DMS79 treated with DMSO at 0.1 percent for 48 hours (cell line): ENCODE data around the gene ERN1.
"Not testable (repeated sequence)": the region's sequence is repeated elsewhere in the genome, so short reads cannot be mapped to it uniquely, and the experiment has no call there.

ENCODE experiments used
- DNase-seq: peaks from one replicate; lab custom pipeline; 2025; lab: John Stamatoyannopoulos, UW

The ERN1 gene

GRCh38 chr17:64129765-64130558 is at the start of gene ERN1:
Gene ERN1, minus strand, starts transcription at chr17:64130144. Its CDS starts 115 bp downstream, at chr17:64130029.
- DNase-seq: peak; percentile 45

GRCh38 chr17:64179024-64179423 is 49.1 kb upstream of the ERN1 start:
- not testable (repeated sequence) for DNase-seq

- DNase-seq: no peak
Measured at GRCh38 chr17:64178011-64178825, 48.3 kb upstream of the ERN1 start.

GRCh38 chr17:64177311-64178010 is 47.5 kb upstream of the ERN1 start:
- DNase-seq: no peak

GRCh38 chr17:64176556-64176955 is 46.6 kb upstream of the ERN1 start:
- no peak for DNase-seq

GRCh38 chr17:64174686-64175456 is 44.9 kb upstream of the ERN1 start:
- peak; percentile 16 for DNase-seq

GRCh38 chr17:64173646-64174045 is 43.7 kb upstream of the ERN1 start:
- DNase-seq: no peak

GRCh38 chr17:64172510-64172909 is 42.6 kb upstream of the ERN1 start:
- no peak for DNase-seq

GRCh38 chr17:64171041-64171440 is 41.1 kb upstream of the ERN1 start:
- DNase-seq: no peak

GRCh38 chr17:64170286-64170685 is 40.3 kb upstream of the ERN1 start:
- DNase-seq: no peak

GRCh38 chr17:64167666-64168065 is 37.7 kb upstream of the ERN1 start:
- DNase-seq: not testable (repeated sequence)

- no peak for DNase-seq
Measured at GRCh38 chr17:64166876-64167275, 36.9 kb upstream of the ERN1 start.

- DNase-seq: no peak
Measured at GRCh38 chr17:64165347-64165746, 35.4 kb upstream of the ERN1 start.

GRCh38 chr17:64164596-64165285 is 34.8 kb upstream of the ERN1 start:
- DNase-seq: no peak

GRCh38 chr17:64163468-64163867 is 33.5 kb upstream of the ERN1 start:
- no peak for DNase-seq

GRCh38 chr17:64162554-64162953 is 32.6 kb upstream of the ERN1 start:
- DNase-seq: no peak

GRCh38 chr17:64161380-64162176 is 31.6 kb upstream of the ERN1 start:
- DNase-seq: no peak

GRCh38 chr17:64160378-64160777 is 30.4 kb upstream of the ERN1 start:
- DNase-seq: no peak

GRCh38 chr17:64158831-64159590 is 29.1 kb upstream of the ERN1 start:
- no peak for DNase-seq

GRCh38 chr17:64158406-64158805 is 28.5 kb upstream of the ERN1 start:
- DNase-seq: no peak
